GOT3 (cell line): ENCODE results near the gene FBXO21.
"Not testable (repeated sequence)": the region's sequence is repeated elsewhere in the genome, so short reads cannot be mapped to it uniquely, and the experiment has no call there.

Experiments
- DNase-seq: peaks from one replicate; lab custom pipeline; 2025; ENCODE audit warnings: mixed read lengths; lab: John Stamatoyannopoulos, UW

The FBXO21 gene

GRCh38 chr12:117190210-117190781 lies at the start of gene FBXO21:
TSS of gene FBXO21 (minus strand) at chr12:117190470. CDS start at chr12:117190456, 14 bp downstream.
- peak; percentile 43 for DNase-seq

- no peak for DNase-seq
Measured at GRCh38 chr12:117236456-117237001, 46.3 kb upstream of the FBXO21 start.

GRCh38 chr12:117235261-117235660 lies 45.0 kb upstream of the FBXO21 start:
- DNase-seq: no peak

GRCh38 chr12:117234441-117234840 lies 44.2 kb upstream of the FBXO21 start:
- no peak for DNase-seq

- DNase-seq: no peak
Measured at GRCh38 chr12:117231750-117232149, 41.5 kb upstream of the FBXO21 start.

GRCh38 chr12:117228239-117228638 lies 38.0 kb upstream of the FBXO21 start:
- no peak for DNase-seq

- no peak for DNase-seq
Measured at GRCh38 chr12:117227000-117227653, 36.9 kb upstream of the FBXO21 start.

- DNase-seq: no peak
Measured at GRCh38 chr12:117226505-117226904, 36.2 kb upstream of the FBXO21 start.

- DNase-seq: no peak
Measured at GRCh38 chr12:117225179-117225578, 34.9 kb upstream of the FBXO21 start.

GRCh38 chr12:117220947-117221346 lies 30.7 kb upstream of the FBXO21 start:
- not testable (repeated sequence) for DNase-seq

GRCh38 chr12:117218149-117218548 lies 27.9 kb upstream of the FBXO21 start:
- no peak for DNase-seq

GRCh38 chr12:117216686-117217085 lies 26.4 kb upstream of the FBXO21 start:
- no peak for DNase-seq

GRCh38 chr12:117214797-117215196 lies 24.5 kb upstream of the FBXO21 start:
- DNase-seq: no peak

GRCh38 chr12:117213295-117213808 lies 23.1 kb upstream of the FBXO21 start:
- no peak for DNase-seq

- DNase-seq: peak; percentile 13
Measured at GRCh38 chr12:117212563-117213190, 22.4 kb upstream of the FBXO21 start.

GRCh38 chr12:117210266-117210918 lies 20.1 kb upstream of the FBXO21 start:
- no peak for DNase-seq

- DNase-seq: no peak
Measured at GRCh38 chr12:117209626-117210025, 19.4 kb upstream of the FBXO21 start.

- no peak for DNase-seq
Measured at GRCh38 chr12:117208811-117209455, 18.7 kb upstream of the FBXO21 start.

GRCh38 chr12:117208206-117208605 lies 17.9 kb upstream of the FBXO21 start:
- no peak for DNase-seq

- no peak for DNase-seq
Measured at GRCh38 chr12:117207675-117208074, 17.4 kb upstream of the FBXO21 start.

GRCh38 chr12:117202556-117202955 lies 12.3 kb upstream of the FBXO21 start:
- DNase-seq: no peak

- DNase-seq: no peak
Measured at GRCh38 chr12:117202033-117202432, 11.8 kb upstream of the FBXO21 start.
